ENCODE data around the gene PGAP1. TPM values are rescaled to one million over a fixed set of nuclear protein-coding genes. Genes with fewer than 3 reads are reported as not detected.

Gene PGAP1
- total and polyA plus RNA-seq, 10 of the 15 experiments (the other 5 are each of a cell fraction or from before 2014, with no cell fraction given): 0.75 to 4.7 (median 3.0) TPM

DNA sequence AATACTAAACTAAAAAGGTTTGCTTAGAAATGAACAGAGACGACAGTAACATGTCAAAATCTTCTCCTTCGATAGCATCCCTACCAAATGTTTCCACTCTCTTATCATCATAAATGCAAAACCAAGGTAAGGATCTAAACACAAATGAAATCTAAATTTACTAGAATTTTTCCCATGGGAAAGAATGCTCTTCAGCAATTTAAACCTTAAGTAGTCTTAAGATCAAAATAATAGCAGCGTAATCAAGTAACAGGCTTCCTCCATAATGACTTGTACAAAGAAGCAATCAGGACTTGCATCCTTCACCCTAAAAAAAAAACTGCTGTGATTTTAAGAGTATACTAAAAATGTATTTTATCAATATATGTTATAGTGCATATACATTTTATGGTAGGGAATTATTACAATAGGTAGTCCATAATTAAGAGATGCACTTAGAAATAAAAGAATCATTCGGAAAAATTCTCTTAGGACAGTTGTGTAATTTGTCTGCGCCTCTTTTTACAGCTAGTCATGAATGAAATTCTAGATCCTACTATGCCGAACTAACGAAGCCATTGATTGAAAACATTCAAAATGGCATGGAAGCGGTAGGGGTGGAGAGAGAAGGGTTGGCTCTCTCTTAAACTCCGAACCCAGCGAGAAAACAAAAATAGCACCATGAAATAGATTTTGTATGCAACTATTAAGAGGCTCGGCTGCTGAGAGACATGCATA lies 1.3 kb downstream of the PGAP1 start:
- intact Hi-C loops (cut with micrococcal nuclease; ENCODE audit: unreplicated experiment): loop anchor here (5.0 kb wide), 1 partner anchor 128 kb away; the partner anchor contains the start of gene GTF3C3
- peaks cover 24% of the 10 kb centered on the region for H3K79me2 ChIP-seq (ENCODE audit: control insufficient read depth, insufficient read depth, low read length)
- peak overlapping the region; percentile 95 for H2AFZ ChIP-seq (ENCODE audit: control insufficient read depth, low read depth, low read length)
- peak overlapping the region; percentile 78 for H3K4me2 ChIP-seq (ENCODE audit: control insufficient read depth, insufficient read depth)
- SMC1A ChIA-PET (ENCODE audit: uncharacterized antibody, unreplicated experiment): interaction anchor here (0.7 to 2.5 kb wide), 6 partner anchors 9 to 188 kb away, joined by 3 to 6 read pairs (median 4); partner anchors contain the start of gene GTF3C3
- POLR2A ChIA-PET: interaction anchor here (0.6 to 0.7 kb wide), 3 partner anchors 32 to 162 kb away, joined by 3 to 4 read pairs (median 3); no protein-coding TSS in a partner anchor
- ATAC-seq (no peak), FAIRE-seq (no peak), DNase-seq (ENCODE audit: low read depth, low spot score) (no peak)
- in situ Hi-C loops (cut with MboI): no loop called here
- no peaks in the 10 kb centered on the region for H3K9me3 ChIP-seq (replicated peaks; ENCODE audit: control insufficient read depth, insufficient read depth, low read length)
- H3K9ac ChIP-seq (ENCODE audit: control insufficient read depth, insufficient read depth, low read length): peak overlapping the region; percentile 81
- peak overlapping the region; percentile 95 for H3K4me3 ChIP-seq
- no peaks in the 10 kb centered on the region for H4K20me1 ChIP-seq (ENCODE audit: control insufficient read depth, insufficient read depth)
- BruUV-seq (replicated peaks): no TSS peak
- no peaks in the 10 kb centered on the region for H3K27me3 ChIP-seq (replicated peaks in 1 of 2; ENCODE audit: control insufficient read depth in 2 of 2, insufficient read depth in 2 of 2, low read length in 1 of 2)
- H3K36me3 ChIP-seq (ENCODE audit: control insufficient read depth in 2 of 2, insufficient read depth in 2 of 2, low read length in 1 of 2): no peaks in the 10 kb centered on the region
- 55% methylated on average over 11 of the region's 11 CpGs for WGBS (ENCODE audit: insufficient coverage, insufficient replicate concordance, low lambda C conversion rate, missing lambda C conversion rate)
- TF ChIP-seq MYB (IDR thresholded peaks at IDR 0.05; ENCODE audit: borderline replicate concordance, low read depth, low read length) (no peak), LARP7 (IDR thresholded peaks at IDR 0.05) (no peak), SIX5 (IDR thresholded peaks at IDR 0.05; ENCODE audit: low read depth, low read length, severe bottlenecking) (no peak), ZNF24 (IDR thresholded peaks at IDR 0.05) (no peak), NR2C1 (IDR thresholded peaks at IDR 0.05) (no peak), POU2F2 (IDR thresholded peaks at IDR 0.05; ENCODE audit: borderline replicate concordance, low read depth, low read length) (no peak)
- TF ChIP-seq, protein P1, sequence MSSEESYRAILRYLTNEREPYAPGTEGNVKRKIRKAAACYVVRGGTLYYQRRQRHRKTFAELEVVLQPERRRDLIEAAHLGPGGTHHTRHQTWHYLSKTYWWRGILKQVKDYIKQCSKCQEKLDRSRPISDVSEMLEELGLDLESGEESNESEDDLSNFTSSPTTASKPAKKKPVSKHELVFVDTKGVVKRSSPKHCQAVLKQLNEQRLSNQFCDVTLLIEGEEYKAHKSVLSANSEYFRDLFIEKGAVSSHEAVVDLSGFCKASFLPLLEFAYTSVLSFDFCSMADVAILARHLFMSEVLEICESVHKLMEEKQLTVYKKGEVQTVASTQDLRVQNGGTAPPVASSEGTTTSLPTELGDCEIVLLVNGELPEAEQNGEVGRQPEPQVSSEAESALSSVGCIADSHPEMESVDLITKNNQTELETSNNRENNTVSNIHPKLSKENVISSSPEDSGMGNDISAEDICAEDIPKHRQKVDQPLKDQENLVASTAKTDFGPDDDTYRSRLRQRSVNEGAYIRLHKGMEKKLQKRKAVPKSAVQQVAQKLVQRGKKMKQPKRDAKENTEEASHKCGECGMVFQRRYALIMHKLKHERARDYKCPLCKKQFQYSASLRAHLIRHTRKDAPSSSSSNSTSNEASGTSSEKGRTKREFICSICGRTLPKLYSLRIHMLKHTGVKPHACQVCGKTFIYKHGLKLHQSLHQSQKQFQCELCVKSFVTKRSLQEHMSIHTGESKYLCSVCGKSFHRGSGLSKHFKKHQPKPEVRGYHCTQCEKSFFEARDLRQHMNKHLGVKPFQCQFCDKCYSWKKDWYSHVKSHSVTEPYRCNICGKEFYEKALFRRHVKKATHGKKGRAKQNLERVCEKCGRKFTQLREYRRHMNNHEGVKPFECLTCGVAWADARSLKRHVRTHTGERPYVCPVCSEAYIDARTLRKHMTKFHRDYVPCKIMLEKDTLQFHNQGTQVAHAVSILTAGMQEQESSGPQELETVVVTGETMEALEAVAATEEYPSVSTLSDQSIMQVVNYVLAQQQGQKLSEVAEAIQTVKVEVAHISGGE (CRISPR knock-in tag; IDR thresholded peaks at IDR 0.05): no peak
- CTCF ChIA-PET: interaction anchor here (0.8 to 2.0 kb wide), 3 partner anchors 10 to 266 kb away, joined by 3 to 5 read pairs (median 4); no protein-coding TSS in a partner anchor
- peak overlapping the region; percentile 77 for H3K27ac ChIP-seq (ENCODE audit: control insufficient read depth, insufficient read depth)
- peaks cover 4% of the 10 kb centered on the region; the same call in 1 of the 2 replicates for H3K4me1 ChIP-seq (ENCODE audit: control insufficient read depth, insufficient read depth, low read length)
- RAD21 ChIA-PET (ENCODE audit: unreplicated experiment): interaction anchor here (1.3 to 4.1 kb wide), 2 partner anchors 20 to 125 kb away, joined by 3 to 12 read pairs; partner anchors contain the start of gene GTF3C3

Data from GM12878 (cell line).